ENCODE data around the gene KCNH4. TPM values are rescaled to one million over a fixed set of nuclear protein-coding genes. Genes with fewer than 3 reads are reported as not detected.

The KCNH4 gene
- total RNA-seq, 1 experiment from 2014 or later: not detected

DNA sequence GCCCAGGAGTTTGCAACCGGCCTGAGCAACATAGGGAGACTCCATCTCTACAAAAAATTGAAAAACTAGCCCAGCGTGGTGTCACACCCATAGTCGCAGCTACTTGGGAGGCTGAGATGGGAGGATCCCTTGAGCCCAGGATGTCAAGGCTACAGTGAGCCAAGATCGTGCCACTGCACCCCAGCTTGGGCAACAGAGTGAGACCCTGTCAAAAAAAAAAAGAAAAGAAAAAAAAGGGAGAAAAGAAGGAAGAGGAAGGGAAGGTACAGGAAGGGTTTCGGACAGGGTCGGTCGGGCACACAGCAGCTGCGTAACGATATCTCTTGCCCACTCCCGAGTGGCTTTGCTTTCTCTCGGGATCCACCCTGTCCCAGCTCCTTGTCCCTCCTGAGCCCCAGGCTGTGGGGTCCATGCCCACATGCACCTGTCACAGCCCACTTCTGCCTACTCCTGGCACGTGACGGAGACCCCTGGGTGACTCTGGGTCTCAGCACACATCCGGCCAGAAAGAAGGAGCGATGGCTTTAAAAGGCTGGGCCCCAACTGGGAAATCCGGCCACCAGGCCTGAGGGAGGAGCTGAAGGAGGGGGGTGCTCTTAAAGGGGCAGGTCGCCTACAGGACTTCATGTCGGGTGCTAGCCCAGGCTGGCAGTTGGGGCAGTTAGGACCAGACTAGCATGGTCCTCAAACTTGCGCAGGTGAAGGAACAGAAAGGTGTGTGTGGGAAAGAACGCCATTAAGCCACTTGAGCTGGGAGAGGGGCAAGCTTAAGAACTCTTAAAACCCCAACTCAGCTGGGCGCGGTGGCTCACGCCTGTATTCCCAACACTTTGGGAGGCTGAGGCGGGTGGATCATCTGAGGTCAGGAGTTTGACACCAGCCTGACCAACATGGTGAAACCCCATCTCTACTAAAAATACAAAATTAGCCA lies 13.3 kb upstream of the KCNH4 start, which contains the start of gene GHDC (continued):
- TF ChIP-seq, protein P1, sequence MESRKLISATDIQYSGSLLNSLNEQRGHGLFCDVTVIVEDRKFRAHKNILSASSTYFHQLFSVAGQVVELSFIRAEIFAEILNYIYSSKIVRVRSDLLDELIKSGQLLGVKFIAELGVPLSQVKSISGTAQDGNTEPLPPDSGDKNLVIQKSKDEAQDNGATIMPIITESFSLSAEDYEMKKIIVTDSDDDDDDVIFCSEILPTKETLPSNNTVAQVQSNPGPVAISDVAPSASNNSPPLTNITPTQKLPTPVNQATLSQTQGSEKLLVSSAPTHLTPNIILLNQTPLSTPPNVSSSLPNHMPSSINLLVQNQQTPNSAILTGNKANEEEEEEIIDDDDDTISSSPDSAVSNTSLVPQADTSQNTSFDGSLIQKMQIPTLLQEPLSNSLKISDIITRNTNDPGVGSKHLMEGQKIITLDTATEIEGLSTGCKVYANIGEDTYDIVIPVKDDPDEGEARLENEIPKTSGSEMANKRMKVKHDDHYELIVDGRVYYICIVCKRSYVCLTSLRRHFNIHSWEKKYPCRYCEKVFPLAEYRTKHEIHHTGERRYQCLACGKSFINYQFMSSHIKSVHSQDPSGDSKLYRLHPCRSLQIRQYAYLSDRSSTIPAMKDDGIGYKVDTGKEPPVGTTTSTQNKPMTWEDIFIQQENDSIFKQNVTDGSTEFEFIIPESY (IDR thresholded peaks at IDR 0.05; ENCODE audit: extremely low read depth, insufficient replicate concordance, low read length): no peak
- TF ChIP-seq, protein P2, sequence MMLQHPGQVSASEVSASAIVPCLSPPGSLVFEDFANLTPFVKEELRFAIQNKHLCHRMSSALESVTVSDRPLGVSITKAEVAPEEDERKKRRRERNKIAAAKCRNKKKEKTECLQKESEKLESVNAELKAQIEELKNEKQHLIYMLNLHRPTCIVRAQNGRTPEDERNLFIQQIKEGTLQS (IDR thresholded peaks at IDR 0.05): no peak
- TF ChIP-seq SP1 (IDR thresholded peaks at IDR 0.05; ENCODE audit: low read depth) (peak; percentile 99), EZH2 (IDR thresholded peaks at IDR 0.05) (no peak)

DNA sequence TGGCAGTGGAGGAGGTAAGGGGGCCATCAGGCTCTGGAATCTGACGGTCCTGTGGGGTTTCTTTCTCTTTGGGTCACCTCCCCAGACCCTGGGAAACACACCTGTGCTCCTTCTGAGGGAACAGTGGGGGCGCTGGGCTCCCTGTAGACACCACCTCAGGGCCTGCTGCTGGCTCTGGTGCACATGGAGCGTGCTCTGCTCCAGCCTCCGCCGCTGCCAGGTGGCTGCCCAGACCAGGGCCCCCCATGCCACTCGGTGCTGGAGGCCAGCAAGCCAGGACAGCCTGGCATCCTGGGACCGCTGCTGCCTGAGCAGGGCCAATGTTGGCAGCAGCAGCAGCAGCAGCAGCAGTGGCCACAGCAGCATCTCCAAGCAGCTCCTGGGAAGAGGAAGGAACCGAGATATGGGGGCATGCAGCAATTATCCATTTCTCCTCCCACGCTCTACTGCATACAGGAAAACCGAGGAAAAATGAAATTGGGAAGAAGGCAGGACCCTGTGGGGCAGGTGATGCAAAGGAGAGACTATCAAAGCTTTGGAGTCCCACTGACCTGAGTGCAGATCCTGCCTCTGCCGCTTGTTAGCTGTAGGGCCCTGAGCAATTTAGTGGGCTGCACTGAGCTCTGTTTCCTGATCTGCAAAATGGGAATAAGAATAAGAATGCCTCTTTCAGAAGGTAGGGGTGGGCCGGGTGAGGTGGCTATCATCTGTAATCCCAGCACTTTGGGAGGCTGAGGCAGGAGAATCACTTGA lies 12.4 kb upstream of the KCNH4 start:
- ChIA-PET RAD21 (ENCODE audit: low non-redundant PET in 1 of 2, low total read pairs in 2 of 2, uncharacterized antibody in 2 of 2, unreplicated experiment in 2 of 2) (no interaction called here), POLR2A (interaction anchor here (0.9 kb wide), 1 partner anchor 43 kb away, joined by 3 read pairs; no protein-coding TSS in a partner anchor), CTCF (interaction anchor here (1.9 kb wide), 1 partner anchor 29 kb away, joined by 9 read pairs; no protein-coding TSS in a partner anchor)
- Histone ChIP-seq H3K9me3 (ENCODE audit: control insufficient read depth in 1 of 2, insufficient read depth in 1 of 2, low read depth in 1 of 2, low read length in 2 of 2) (no peaks in the 10 kb centered on the region), H3K27ac (ENCODE audit: low read depth, low read length) (peak overlapping the region; percentile 32; the same call in 1 of the 2 replicates), H3K9me2 (ENCODE audit: insufficient read depth) (no peaks in the 10 kb centered on the region), H3K36me3 (ENCODE audit: control insufficient read depth in 1 of 2, insufficient read depth in 2 of 2, low read length in 2 of 2) (no peaks in the 10 kb centered on the region), H3K27me3 (ENCODE audit: insufficient read depth, low read length) (no peaks in the 10 kb centered on the region), H3K4me1 (ENCODE audit: control insufficient read depth in 1 of 2, insufficient read depth in 2 of 2, low read length in 2 of 2) (peaks cover 8 to 15% of the 10 kb centered on the region in 2 experiments; a peak in 3 of 4 replicates), H3K79me2 (ENCODE audit: insufficient read depth, low read length) (no peaks in the 10 kb centered on the region), H3K4me2 (ENCODE audit: low read length) (peak overlapping the region; percentile 91), H2AFZ (ENCODE audit: low read depth, low read length, poor library complexity, severe bottlenecking) (no peak overlapping the region), H3K9ac (ENCODE audit: low read length) (peak overlapping the region; percentile 73), H3K4me3 (replicated peaks in 1 of 2; ENCODE audit: low read depth in 1 of 2, low read length in 2 of 2) (peak overlapping the region; percentile 73 to 96), H4K20me1 (ENCODE audit: insufficient read depth) (no peaks in the 10 kb centered on the region)
- ATAC-seq: no peak
- DNase-seq (ENCODE audit: low read depth, low spot score): no peak
- BruUV-seq (replicated peaks): no TSS peak
- TF ChIP-seq, protein P2 (IDR thresholded peaks at IDR 0.05): no peak
- TF ChIP-seq, protein P3, sequence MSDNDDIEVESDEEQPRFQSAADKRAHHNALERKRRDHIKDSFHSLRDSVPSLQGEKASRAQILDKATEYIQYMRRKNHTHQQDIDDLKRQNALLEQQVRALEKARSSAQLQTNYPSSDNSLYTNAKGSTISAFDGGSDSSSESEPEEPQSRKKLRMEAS (IDR thresholded peaks at IDR 0.05): no peak
- TF ChIP-seq, protein P1 (IDR thresholded peaks at IDR 0.05; ENCODE audit: extremely low read depth, insufficient replicate concordance, low read length): no peak
- TF ChIP-seq JUND (IDR thresholded peaks at IDR 0.05): no peak
- TF ChIP-seq SIN3A (IDR thresholded peaks at IDR 0.05; ENCODE audit: low read depth): no peak
- no peak for TF ChIP-seq ELF1 (IDR thresholded peaks at IDR 0.05; ENCODE audit: borderline replicate concordance, low read depth)
- TF ChIP-seq SP1 (IDR thresholded peaks at IDR 0.05; ENCODE audit: low read depth): no peak
- no peak for TF ChIP-seq CBX3 (IDR thresholded peaks at IDR 0.05; ENCODE audit: low read depth)
- TF ChIP-seq FOSL1 (IDR thresholded peaks at IDR 0.05; ENCODE audit: low read depth): no peak
- TF ChIP-seq POLR2A (IDR thresholded peaks at IDR 0.05; ENCODE audit: borderline replicate concordance, extremely low read depth, insufficient read depth, insufficient read length): no peak
- TF ChIP-seq RAD21 (IDR thresholded peaks at IDR 0.05; ENCODE audit: low read depth): no peak
- TF ChIP-seq ZFX (IDR thresholded peaks at IDR 0.05): no peak
- TF ChIP-seq SRF (IDR thresholded peaks at IDR 0.05; ENCODE audit: low read depth): no peak
- TF ChIP-seq POLR2AphosphoS5 (IDR thresholded peaks at IDR 0.05; ENCODE audit: low read depth, low read length): no peak
- TF ChIP-seq EZH2 (IDR thresholded peaks at IDR 0.05): no peak
- no peak for TF ChIP-seq EGR1 (IDR thresholded peaks at IDR 0.05; ENCODE audit: low read depth)
- intact Hi-C loops (cut with micrococcal nuclease): no loop called here

Measured in HCT116 (cell line).